ENCODE measurements around the gene CD6. TPM values are rescaled to one million over a fixed set of nuclear protein-coding genes. Genes with fewer than 3 reads are reported as not detected.

CD6 gene
- total RNA-seq, 4 donors from 2014 or later = 0.42 to 2.7 (median 1.8) TPM

- TF ChIP-seq POLR2A (IDR thresholded peaks at IDR 0.05) = no peak
- TF ChIP-seq, protein P1, sequence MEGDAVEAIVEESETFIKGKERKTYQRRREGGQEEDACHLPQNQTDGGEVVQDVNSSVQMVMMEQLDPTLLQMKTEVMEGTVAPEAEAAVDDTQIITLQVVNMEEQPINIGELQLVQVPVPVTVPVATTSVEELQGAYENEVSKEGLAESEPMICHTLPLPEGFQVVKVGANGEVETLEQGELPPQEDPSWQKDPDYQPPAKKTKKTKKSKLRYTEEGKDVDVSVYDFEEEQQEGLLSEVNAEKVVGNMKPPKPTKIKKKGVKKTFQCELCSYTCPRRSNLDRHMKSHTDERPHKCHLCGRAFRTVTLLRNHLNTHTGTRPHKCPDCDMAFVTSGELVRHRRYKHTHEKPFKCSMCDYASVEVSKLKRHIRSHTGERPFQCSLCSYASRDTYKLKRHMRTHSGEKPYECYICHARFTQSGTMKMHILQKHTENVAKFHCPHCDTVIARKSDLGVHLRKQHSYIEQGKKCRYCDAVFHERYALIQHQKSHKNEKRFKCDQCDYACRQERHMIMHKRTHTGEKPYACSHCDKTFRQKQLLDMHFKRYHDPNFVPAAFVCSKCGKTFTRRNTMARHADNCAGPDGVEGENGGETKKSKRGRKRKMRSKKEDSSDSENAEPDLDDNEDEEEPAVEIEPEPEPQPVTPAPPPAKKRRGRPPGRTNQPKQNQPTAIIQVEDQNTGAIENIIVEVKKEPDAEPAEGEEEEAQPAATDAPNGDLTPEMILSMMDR (IDR thresholded peaks at IDR 0.05) = no peak
- H3K4me3 ChIP-seq (ENCODE audit: low read depth, poor library complexity, severe bottlenecking) = no peak overlapping the region
- WGBS, 2 donors = 73 to 83% methylated on average over 6 of the region's 6 CpGs
- peak in 1 of 2 donors; percentile 42 for DNase-seq (ENCODE audit: low spot score in 2 of 2)
- intact Hi-C loops (cut with DNase I; ENCODE audit: low total_unique reads) = no loop called here
Measured at GRCh38 chr11:61053191-61053590, 81.7 kb downstream of the CD6 start.

GRCh38 chr11:61054513-61054912, 83.0 kb downstream of the CD6 start:
- DNase-seq (ENCODE audit: low spot score in 2 of 2) = peak in 1 of 2 donors; percentile 40
- H3K4me3 ChIP-seq (ENCODE audit: low read depth, poor library complexity, severe bottlenecking) = no peak overlapping the region
- intact Hi-C loops (cut with DNase I; ENCODE audit: low total_unique reads) = no loop called here
- WGBS, 2 donors = 90 to 93% methylated on average over 3 of the region's 3 CpGs
- no peak for TF ChIP-seq POLR2A (IDR thresholded peaks at IDR 0.05)
- TF ChIP-seq, protein P1 (IDR thresholded peaks at IDR 0.05) = no peak

DNA sequence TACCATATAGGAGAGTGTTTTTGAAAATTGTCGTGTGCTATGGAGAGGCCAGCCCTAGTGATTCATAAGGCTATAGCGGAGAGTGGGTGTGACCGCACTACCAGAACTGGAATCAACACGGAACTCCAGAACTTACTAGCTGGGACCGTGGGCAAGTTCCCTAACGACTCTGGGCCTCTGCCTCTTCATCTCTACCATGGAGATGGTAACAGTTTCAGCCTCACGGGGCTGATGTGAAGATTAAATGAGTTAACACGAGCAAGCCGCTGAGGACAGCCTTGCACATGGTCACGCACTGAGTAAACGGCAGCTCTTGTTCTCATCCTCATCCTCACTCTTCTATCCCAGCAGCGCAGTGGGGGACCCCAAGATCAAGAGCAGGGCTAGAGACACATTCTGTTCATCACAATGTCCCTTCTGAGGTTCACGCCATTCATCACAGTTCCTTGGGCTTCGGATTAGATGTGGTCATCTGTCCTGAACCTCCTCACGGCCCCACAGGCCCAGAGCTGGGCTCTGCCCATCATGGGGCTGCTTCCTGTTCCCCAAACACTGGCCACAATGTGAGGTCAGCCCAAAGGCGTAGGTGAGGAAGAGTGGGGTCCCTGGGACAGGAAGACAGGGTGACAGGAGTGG, 83.6 kb downstream of the CD6 start:
- TF ChIP-seq, protein P1 (IDR thresholded peaks at IDR 0.05) = no peak
- TF ChIP-seq POLR2A (IDR thresholded peaks at IDR 0.05) = no peak
- intact Hi-C loops (cut with DNase I; ENCODE audit: low total_unique reads) = no loop called here
- no peak overlapping the region for H3K4me3 ChIP-seq (ENCODE audit: low read depth, poor library complexity, severe bottlenecking)
- 79 to 82% methylated on average over 16 of the region's 16 CpGs for WGBS, 2 donors
- peak in 1 of 2 donors; percentile 70 for DNase-seq (ENCODE audit: low spot score in 2 of 2)

DNA sequence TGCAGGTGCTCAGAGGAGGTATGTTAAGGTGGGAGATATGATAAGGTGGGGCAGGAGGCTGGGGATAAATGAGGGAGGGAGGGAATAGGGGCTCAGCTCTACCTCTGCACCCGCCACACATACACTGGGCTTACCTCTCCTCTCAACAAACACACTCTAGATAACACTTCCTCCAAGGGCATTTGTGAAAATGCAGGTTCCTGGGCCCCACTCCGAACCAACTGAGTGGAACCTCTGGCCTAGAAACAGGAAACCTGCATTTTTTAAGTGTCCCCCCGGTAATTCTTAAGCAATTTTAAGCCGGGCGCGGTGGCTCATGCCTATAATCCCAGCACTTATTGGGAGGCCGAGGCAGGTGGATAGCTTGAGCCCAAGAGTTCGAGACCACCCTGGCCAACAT, 84.3 kb downstream of the CD6 start:
- DNase-seq (ENCODE audit: low spot score in 2 of 2) = peak in 1 of 2 donors; percentile 65
- intact Hi-C loops (cut with DNase I; ENCODE audit: low total_unique reads) = no loop called here
- TF ChIP-seq, protein P1 (IDR thresholded peaks at IDR 0.05) = no peak
- TF ChIP-seq POLR2A (IDR thresholded peaks at IDR 0.05) = no peak
- no peak overlapping the region for H3K4me3 ChIP-seq (ENCODE audit: low read depth, poor library complexity, severe bottlenecking)
- WGBS, 2 donors = 95 to 96% methylated on average over 8 of the region's 8 CpGs

DNA sequence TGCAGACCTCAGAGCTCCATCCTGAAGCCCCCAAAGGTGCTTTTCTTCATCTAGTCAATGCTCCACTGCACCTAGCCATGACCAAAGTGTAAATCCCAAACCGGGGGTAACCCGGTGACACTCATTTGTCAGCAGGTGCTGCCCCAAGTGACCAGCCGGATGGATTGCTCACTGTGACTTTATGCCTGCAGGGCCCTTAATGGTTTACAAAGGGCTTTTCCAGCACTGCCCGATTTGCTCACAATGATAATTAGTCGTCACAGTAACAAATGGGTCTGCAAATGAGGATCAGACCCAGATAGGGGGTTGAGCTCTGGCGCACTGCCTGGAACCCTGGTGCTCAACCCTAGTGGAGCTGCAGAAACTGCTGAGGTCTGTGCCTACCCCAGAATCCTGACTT, 85.1 kb downstream of the CD6 start:
- no peak for TF ChIP-seq POLR2A (IDR thresholded peaks at IDR 0.05)
- TF ChIP-seq, protein P1 (IDR thresholded peaks at IDR 0.05) = no peak
- intact Hi-C loops (cut with DNase I; ENCODE audit: low total_unique reads) = no loop called here
- H3K4me3 ChIP-seq (ENCODE audit: low read depth, poor library complexity, severe bottlenecking) = no peak overlapping the region
- DNase-seq (ENCODE audit: low spot score in 2 of 2) = no peak
- WGBS, 2 donors = 77 to 81% methylated on average over 6 of the region's 6 CpGs

DNA sequence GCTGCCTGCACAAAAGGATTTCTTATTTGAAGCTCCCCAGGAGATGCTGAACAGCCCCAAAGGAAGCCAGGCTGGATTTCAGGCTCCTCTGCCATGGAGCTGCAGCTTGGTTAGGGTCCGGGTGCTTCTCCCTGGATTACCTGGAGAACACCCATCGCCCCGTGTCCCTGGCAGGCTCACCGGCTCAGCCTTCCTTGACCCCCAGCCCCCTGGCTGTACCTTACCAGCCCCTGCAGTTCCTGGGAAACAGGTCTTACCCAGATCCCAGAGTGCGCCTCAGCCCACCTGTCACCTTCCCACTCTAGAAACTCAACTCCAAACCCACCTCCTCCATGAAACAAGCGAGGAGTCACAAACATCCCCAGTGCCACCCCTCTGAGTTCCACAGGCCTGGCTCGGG, 85.5 kb downstream of the CD6 start:
- no peak overlapping the region for H3K4me3 ChIP-seq (ENCODE audit: low read depth, poor library complexity, severe bottlenecking)
- TF ChIP-seq, protein P1 (IDR thresholded peaks at IDR 0.05) = no peak
- TF ChIP-seq POLR2A (IDR thresholded peaks at IDR 0.05) = no peak
- WGBS, 2 donors = 82 to 84% methylated on average over 6 to 7 of the region's 7 CpGs
- peak in 1 of 2 donors; percentile 82 for DNase-seq (ENCODE audit: low spot score in 2 of 2)
- intact Hi-C loops (cut with DNase I; ENCODE audit: low total_unique reads) = no loop called here

Measured in lower leg skin (tissue), 4 donors.